Iris pigment epithelial cell (primary cell): Measurements from ENCODE around the gene KIF2C.
"Not testable (repeated sequence)": the region's sequence is repeated elsewhere in the genome, so short reads cannot be mapped to it uniquely, and the experiment has no call there.

Experiments used
- DNase-seq: peaks from one replicate; pipeline ENCODE4 v3.0.0-alpha.2; 2011; ENCODE audit warnings: low read depth

Gene KIF2C

DNA sequence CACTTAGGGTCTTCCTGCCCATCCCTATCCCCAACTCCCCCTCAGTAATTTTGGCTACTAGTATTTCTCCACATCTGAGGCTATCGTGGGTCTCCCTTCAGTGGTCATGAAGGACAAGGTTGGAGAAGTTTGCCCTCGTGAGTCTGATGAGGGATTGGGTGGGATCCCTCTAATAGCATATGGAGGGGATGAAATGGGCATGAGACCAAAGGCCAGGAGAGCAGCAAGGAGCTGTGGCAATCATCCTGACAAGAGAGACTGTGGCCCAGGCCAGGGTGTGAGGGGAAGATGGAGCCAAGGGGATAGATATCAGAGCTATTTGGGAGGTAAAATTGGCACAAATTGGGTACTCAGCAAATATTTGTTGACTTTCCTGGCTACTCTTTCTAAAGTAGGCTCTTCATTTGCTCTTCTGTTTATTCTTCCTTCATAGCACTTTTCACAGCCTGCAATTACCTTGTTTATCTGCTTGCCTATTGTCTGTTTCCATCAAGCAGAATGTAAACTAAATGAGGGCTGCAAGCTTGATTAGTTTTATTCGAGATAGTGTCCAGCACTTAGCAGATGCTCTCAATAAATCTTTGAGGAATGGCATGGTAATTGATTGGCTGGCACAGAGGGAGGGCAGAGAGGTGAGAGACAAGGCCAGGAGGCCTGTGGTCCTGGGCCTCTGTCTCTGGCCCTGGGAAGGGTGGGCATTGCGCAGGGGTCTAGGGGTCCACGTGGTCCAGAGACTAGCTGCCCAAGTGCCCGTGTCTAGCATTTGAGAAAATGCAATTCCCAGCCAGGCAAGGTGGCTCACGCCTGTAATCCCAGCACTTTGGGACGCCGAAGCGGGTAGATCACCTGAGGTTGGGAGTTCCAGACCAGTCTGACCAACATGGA is 59.1 kb downstream of the KIF2C start:
- no peak for DNase-seq

DNA sequence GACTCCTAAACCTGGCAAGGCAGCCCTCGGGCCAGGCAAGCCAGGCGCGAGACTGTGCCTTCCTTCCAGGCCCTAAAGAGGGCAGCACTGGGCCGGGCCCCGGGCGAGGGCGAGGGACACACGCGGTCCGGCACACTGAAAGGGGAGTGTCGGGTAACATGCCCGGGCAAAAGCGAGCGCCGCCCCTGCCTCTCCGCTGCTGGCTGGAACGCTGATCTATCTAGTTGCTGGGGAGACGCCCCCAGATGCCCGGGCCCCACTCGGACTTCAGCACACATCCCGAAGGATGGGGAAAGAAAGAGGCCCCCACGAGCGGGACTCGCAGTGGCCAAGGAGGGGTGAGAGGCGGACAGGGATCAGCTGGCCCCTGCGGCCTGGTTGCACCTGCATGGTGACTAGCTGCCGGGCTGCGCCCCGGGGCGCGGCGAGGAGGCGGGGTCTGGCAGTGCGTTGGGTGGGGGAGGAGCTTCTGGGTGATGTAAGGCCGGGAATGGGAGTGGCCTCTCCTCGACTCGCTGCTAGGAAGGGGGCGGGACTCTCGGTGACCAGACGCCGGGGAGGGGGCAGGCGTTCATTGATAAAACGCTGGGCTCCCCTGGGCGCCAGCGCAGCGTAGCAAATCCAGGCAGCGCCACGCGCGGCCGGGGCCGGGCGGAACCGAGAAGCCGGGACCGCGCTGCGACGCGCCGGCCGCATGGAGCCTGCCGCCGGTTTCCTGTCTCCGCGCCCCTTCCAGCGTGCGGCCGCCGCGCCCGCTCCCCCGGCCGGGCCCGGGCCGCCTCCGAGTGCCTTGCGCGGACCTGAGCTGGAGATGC is 60.3 kb downstream of the KIF2C start, which contains the start of gene PLK3:
Gene PLK3, plus strand, starts transcription at position 608 of the 815 bp plus-strand sequence. Its CDS starts 87 bp downstream, at position 695.
- DNase-seq = peak; percentile 98

GRCh38 chr1:44801491-44802305 is 62.1 kb downstream of the KIF2C start:
- no peak for DNase-seq

GRCh38 chr1:44802306-44803061 is 62.8 kb downstream of the KIF2C start:
- no peak for DNase-seq

- no peak for DNase-seq
Observed at GRCh38 chr1:44803062-44803311, 63.4 kb downstream of the KIF2C start.

DNA sequence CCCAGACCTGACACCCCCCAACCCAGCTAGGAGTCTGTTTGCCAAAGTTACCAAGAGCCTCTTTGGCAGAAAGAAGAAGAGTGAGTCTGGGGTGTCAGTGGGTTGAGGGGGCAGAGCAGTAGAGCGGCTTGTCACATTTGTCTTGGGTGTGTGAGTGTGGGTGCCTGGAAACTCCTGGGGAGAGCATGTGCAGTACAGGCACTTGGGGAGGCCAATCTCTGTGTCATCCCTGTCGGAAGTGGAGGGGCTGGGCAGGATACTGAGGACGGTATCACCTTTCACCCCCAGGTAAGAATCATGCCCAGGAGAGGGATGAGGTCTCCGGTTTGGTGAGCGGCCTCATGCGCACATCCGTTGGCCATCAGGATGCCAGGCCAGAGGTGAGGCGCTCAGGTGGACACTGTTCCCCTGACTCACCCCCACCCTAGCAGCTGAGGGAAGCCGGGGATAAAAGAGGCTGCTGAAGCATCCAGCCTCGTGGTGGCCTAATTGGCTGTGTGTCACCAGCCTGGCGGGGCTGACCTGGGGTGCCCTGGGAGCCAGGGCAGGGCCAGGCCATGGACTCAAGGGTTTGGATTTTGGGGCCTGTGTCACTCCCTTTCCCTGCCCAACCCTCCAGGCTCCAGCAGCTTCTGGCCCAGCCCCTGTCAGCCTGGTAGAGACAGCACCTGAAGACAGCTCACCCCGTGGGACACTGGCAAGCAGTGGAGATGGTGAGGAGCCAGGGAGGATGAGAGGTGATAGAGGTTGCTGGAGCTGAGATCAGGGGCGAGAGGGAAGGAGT is 63.9 kb downstream of the KIF2C start:
- DNase-seq = no peak

DNA sequence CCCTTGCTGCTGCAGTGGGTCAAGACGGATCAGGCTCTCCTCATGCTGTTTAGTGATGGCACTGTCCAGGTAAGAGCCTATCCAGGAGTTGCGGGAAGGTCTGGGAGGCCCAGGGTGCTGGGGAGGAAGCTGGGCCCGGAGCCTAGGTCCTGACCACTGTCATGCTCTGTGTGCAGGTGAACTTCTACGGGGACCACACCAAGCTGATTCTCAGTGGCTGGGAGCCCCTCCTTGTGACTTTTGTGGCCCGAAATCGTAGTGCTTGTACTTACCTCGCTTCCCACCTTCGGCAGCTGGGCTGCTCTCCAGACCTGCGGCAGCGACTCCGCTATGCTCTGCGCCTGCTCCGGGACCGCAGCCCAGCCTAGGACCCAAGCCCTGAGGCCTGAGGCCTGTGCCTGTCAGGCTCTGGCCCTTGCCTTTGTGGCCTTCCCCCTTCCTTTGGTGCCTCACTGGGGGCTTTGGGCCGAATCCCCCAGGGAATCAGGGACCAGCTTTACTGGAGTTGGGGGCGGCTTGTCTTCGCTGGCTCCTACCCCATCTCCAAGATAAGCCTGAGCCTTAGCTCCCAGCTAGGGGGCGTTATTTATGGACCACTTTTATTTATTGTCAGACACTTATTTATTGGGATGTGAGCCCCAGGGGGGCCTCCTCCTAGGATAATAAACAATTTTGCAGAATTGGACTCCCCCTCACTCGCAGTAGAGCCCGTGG is 65.8 kb downstream of the KIF2C start:
- no peak for DNase-seq

GRCh38 chr1:44806025-44806703 is 66.5 kb downstream of the KIF2C start:
- no peak for DNase-seq

DNA sequence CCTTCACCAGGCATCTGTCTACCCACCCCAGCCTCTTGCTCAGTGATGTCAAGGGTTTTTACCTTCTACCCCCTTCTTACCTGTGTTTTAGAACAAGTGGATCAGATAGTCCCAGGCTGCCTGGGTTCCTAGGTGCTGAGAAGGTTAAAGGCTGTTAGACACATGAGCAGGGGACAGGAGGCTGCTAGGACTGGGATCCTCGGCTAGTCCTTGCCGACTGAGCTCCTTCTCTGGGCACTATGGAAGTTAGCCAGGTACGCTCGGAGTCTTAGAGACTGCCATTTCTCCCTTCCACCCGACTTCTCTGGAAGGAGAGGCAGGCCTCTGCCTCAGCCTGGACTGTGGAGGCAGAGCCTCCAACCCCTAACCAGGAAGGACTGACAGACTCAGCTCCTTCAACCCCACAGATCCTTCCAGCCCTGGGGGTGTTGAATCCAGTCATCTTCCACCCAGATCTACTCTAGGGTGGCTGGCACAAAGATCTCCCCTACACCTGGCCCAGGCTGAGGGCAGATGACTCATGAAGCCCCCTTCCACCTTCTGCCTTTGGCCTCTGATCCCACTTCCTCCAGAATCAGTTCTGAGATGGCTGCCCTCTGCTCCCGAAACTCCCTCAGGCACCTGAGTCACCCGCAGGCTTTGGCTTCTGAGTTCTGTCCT is 67.2 kb downstream of the KIF2C start, which contains the start of gene DYNLT4:
Gene DYNLT4, minus strand, starts transcription at position 648 of the 660 bp plus-strand sequence. CDS start 683 bp downstream, outside the sequence.
- no peak for DNase-seq

DNA sequence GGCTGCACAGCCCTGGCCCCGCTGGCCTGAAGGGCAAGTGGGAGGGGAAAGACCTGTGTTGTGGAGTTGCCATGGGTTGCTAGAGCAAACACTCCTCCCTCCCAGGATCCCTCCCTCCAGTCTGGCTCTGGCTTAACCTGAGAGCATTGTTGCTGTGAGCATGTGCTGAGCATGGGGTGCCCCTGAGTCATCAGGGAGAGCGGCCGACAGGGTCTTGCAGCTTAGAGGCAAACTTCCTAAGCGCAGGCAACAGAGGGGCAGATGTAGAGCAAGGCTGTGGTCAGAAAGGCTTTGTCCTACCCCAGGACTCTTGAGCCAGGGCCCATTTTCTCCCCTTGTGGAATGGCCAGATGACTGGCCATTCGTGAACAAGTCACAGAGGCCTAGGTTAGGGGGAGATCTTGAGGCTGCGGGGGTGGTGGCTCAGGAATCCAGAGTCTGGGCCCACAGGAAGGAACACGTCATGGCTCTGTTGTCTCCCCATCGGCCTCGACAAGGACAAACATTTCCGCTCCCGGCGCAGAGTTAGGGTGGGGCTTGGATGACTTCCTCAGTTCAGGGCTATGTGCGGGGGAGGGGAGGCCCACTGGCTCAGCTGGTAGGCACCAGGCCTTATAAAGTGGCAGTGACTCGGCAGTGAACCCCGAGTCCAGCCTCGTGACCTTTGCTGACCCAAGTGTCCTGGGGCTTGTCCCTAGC is 67.9 kb downstream of the KIF2C start:
- DNase-seq = peak; percentile 100

DNA sequence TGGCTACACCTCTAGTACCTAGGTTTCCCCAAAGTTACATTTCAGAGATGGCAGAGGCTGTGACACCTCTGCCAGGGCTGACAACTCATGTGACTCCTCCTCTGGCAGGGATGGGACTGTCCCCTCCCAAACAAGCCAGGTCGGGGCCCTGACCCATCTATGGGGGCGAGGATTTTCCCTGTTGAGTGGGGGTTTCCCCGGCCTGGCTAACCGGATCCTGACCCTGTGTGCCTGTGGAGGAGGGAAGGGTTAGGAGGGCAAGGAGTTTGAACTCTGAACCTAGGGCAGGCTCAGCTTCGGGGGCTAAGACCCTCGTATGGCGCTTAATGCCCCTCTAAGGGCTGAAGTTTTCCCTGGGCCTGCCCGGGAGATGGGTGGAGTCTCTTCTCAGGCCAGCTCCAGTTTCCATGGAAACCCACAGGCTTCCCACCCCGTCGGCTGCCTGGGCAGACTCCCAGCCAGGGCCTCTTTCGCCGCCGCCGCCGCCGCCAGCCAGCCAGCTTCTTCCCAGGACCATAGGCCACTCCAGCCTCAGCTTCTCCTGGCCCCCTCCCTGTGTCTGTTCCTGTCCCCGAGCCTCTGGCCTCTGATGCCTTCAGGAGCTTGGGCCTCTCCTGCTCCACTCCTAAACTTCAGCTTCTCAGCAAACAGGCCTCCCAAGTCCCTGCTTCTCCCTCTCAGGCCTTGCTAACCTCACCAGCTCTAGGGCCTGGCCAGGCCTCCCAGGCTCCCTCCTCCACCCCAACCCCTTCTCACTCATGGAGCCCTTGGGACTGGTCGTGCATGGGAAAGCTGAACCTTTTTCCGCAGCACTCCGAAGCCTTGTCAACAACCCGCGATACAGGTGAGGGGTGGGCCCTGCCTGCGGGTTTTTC is 68.7 kb downstream of the KIF2C start, which contains the start of gene BTBD19:
Gene BTBD19, plus strand, starts transcription at position 461 of the 875 bp plus-strand sequence. Its CDS starts 298 bp downstream, at position 759.
- DNase-seq = peak; percentile 93

DNA sequence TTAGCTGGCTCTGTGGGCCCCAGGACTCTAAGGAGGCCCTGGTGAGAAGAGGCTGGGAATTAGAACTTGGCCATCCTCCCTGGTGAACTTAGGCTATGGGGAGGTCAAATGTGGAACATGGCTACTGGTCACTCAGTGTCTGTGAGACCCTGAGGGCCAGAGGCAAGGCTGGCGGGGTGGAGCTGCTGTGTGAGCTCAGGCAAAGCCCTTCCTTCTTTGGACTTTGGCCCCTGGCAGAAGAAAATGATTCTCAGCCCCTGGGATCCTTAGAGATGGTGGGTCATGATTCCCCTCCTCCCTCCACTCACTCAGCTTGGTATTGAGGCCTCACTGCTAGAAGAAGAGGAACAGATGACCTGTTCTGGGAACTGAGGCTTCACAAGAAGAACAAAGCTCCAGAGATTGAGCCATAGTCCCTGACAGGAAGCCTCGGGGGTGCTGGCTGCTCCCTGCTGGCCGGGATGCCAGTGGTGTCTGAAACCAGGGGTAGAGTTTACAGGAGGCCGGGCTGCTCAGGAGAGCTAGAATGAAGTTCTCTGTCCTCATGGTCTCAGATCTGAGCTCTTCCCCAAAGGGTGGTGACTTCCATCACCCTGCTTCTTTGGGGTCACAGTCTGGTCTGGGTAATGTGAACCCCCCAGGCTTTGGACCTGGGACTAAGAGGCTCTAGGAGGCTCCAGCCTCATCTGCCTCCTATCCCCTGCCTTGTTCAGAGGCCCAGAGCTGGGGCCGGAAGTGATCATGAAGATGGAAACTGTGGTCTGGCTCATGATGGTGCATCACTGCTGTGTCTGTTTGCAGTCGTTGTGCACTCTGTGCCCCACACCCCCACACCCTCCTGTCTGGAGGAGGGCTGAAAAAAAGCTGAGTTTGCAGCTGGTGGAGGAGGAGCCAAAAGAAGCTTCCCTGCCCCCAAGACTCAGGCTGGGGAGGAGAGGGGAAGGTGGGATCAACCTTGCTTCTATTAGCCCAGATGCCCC is 69.6 kb downstream of the KIF2C start:
- DNase-seq = peak; percentile 82

DNA sequence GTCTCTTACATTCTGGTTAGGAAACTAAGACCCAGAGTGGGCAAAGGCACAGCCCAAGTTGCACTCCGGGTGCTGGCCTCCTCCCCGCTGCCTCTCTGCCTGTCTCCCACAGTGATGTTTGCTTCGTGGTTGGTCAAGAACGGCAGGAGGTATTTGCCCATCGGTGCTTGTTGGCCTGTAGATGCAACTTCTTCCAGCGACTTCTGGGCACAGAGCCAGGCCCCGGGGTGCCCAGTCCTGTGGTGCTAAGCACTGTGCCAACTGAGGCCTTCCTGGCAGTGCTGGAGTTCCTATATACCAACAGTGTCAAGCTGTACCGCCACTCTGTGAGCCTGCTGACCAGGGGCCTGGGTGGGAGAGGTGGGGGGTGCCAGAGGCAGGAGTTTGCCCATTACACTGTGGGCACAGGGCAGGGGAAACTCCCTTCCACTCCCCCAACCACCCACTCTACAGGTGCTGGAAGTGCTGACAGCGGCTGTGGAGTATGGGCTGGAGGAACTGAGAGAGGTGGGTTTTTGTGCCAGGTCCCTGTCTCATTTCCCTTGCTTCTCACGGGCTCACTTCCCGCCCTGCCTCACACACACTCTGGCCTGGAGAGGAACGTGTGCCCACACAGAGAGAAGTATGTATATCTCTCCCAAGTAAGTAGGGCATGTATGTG is 70.6 kb downstream of the KIF2C start:
- peak; percentile 42 for DNase-seq

GRCh38 chr1:44810762-44811105 is 71.1 kb downstream of the KIF2C start:
- not testable (repeated sequence) for DNase-seq

DNA sequence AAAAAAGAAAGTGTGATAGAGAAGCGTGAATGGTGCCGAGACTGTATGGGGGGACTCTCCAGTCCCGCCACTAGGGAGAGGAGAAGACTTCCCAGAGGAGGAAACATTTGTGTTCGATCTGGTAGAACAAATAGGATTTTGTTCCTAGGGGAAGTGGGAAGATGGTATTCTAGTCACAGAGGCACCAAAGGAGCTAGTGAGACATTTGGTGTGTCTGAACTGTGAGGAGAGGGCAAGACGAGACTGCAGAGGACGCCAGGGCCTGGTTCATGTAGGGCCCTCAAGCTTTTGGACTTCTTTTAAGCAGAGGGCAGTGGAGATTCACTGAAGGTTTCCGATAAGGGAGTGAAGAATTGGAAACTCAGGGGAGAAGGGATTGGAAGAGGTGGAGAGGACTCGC is 71.6 kb downstream of the KIF2C start:
- DNase-seq = no peak
